GM21515 (cell line): Measurements from ENCODE around the gene DCLK2.

ENCODE experiments used
- ATAC-seq: cut with Tn5 transposase; IDR thresholded peaks from one replicate; pipeline ENCODE4 v1.9.1; 2021; ENCODE audit not compliant: unreplicated experiment

Gene DCLK2

GRCh38 chr4:150199056-150199455 is 120.8 kb downstream of the DCLK2 start:
- no peak for ATAC-seq

- ATAC-seq: no peak
Observed at GRCh38 chr4:150205016-150205415, 126.8 kb downstream of the DCLK2 start.

- ATAC-seq: no peak
Observed at GRCh38 chr4:150206265-150206664, 128.0 kb downstream of the DCLK2 start.

- no peak for ATAC-seq
Observed at GRCh38 chr4:150206954-150207353, 128.7 kb downstream of the DCLK2 start.

GRCh38 chr4:150207871-150208270 is 129.6 kb downstream of the DCLK2 start:
- no peak for ATAC-seq

- ATAC-seq: peak; percentile 49
Observed at GRCh38 chr4:150209140-150209829, 131.0 kb downstream of the DCLK2 start.

- ATAC-seq: no peak
Observed at GRCh38 chr4:150211016-150211415, 132.8 kb downstream of the DCLK2 start.

- no peak for ATAC-seq
Observed at GRCh38 chr4:150211799-150212445, 133.7 kb downstream of the DCLK2 start.

GRCh38 chr4:150212485-150212884 is 134.2 kb downstream of the DCLK2 start:
- no peak for ATAC-seq

GRCh38 chr4:150212927-150213326 is 134.7 kb downstream of the DCLK2 start:
- no peak for ATAC-seq

GRCh38 chr4:150215601-150216000 is 137.4 kb downstream of the DCLK2 start:
- no peak for ATAC-seq

GRCh38 chr4:150216726-150217125 is 138.5 kb downstream of the DCLK2 start:
- ATAC-seq: no peak

- ATAC-seq: no peak
Observed at GRCh38 chr4:150217192-150217591, 138.9 kb downstream of the DCLK2 start.

- no peak for ATAC-seq
Observed at GRCh38 chr4:150217808-150218207, 139.6 kb downstream of the DCLK2 start.

GRCh38 chr4:150218447-150218846 is 140.2 kb downstream of the DCLK2 start:
- ATAC-seq: no peak

- no peak for ATAC-seq
Observed at GRCh38 chr4:150219841-150220240, 141.6 kb downstream of the DCLK2 start.

GRCh38 chr4:150224896-150225591 is 146.8 kb downstream of the DCLK2 start:
- no peak for ATAC-seq

- ATAC-seq: no peak
Observed at GRCh38 chr4:150229520-150229919, 151.3 kb downstream of the DCLK2 start.

- no peak for ATAC-seq
Observed at GRCh38 chr4:150230561-150230960, 152.3 kb downstream of the DCLK2 start.

- ATAC-seq: no peak
Observed at GRCh38 chr4:150231107-150231770, 153.0 kb downstream of the DCLK2 start.

GRCh38 chr4:150232029-150232428 is 153.8 kb downstream of the DCLK2 start:
- no peak for ATAC-seq

- no peak for ATAC-seq
Observed at GRCh38 chr4:150234246-150234645, 156.0 kb downstream of the DCLK2 start.
